ENCODE results near the gene SH3GL3.

The SH3GL3 gene

GRCh38 chr15:83503595-83504364 is 56.6 kb downstream of the SH3GL3 start:
- TF ChIP-seq POLR2A (IDR thresholded peaks at IDR 0.05; ENCODE audit: low read depth, low read length), result no peak
- FAIRE-seq (no peak), DNase-seq (ENCODE audit: insufficient read length, low spot score) (no peak)

GRCh38 chr15:83504365-83504764 is 57.2 kb downstream of the SH3GL3 start:
- TF ChIP-seq POLR2A (IDR thresholded peaks at IDR 0.05; ENCODE audit: low read depth, low read length), result no peak
- FAIRE-seq (no peak), DNase-seq (ENCODE audit: insufficient read length, low spot score) (no peak)

GRCh38 chr15:83510001-83510400 is 62.9 kb downstream of the SH3GL3 start:
- FAIRE-seq, result no peak
- TF ChIP-seq POLR2A (IDR thresholded peaks at IDR 0.05; ENCODE audit: low read depth, low read length), result no peak
- DNase-seq (ENCODE audit: insufficient read length, low spot score), result no peak

GRCh38 chr15:83512459-83512858 is 65.3 kb downstream of the SH3GL3 start:
- DNase-seq (ENCODE audit: insufficient read length, low spot score) (no peak), FAIRE-seq (no peak)
- TF ChIP-seq POLR2A (IDR thresholded peaks at IDR 0.05; ENCODE audit: low read depth, low read length), result no peak

- no peak for FAIRE-seq
- TF ChIP-seq POLR2A (IDR thresholded peaks at IDR 0.05; ENCODE audit: low read depth, low read length), result no peak
- no peak for DNase-seq (ENCODE audit: insufficient read length, low spot score)
These were observed 67.4 kb downstream of the SH3GL3 start for GRCh38 chr15:83514584-83514983.

GRCh38 chr15:83515164-83515563 is 68.0 kb downstream of the SH3GL3 start:
- FAIRE-seq, result no peak
- no peak for TF ChIP-seq POLR2A (IDR thresholded peaks at IDR 0.05; ENCODE audit: low read depth, low read length)
- no peak for DNase-seq (ENCODE audit: insufficient read length, low spot score)

GRCh38 chr15:83516935-83517334 is 69.8 kb downstream of the SH3GL3 start:
- no peak for FAIRE-seq
- no peak for TF ChIP-seq POLR2A (IDR thresholded peaks at IDR 0.05; ENCODE audit: low read depth, low read length)
- peak; percentile 13 for DNase-seq (ENCODE audit: insufficient read length, low spot score)

GRCh38 chr15:83526319-83526718 is 79.2 kb downstream of the SH3GL3 start:
- TF ChIP-seq POLR2A (IDR thresholded peaks at IDR 0.05; ENCODE audit: low read depth, low read length), result no peak
- DNase-seq (ENCODE audit: insufficient read length, low spot score) (no peak), FAIRE-seq (no peak)

- no peak for TF ChIP-seq POLR2A (IDR thresholded peaks at IDR 0.05; ENCODE audit: low read depth, low read length)
- DNase-seq (ENCODE audit: insufficient read length, low spot score), result no peak
- no peak for FAIRE-seq
These were observed 86.3 kb downstream of the SH3GL3 start for GRCh38 chr15:83533410-83533962.

- DNase-seq (ENCODE audit: insufficient read length, low spot score), result no peak
- no peak for TF ChIP-seq POLR2A (IDR thresholded peaks at IDR 0.05; ENCODE audit: low read depth, low read length)
- FAIRE-seq, result no peak
These were observed 90.5 kb downstream of the SH3GL3 start for GRCh38 chr15:83537606-83538005.

- TF ChIP-seq POLR2A (IDR thresholded peaks at IDR 0.05; ENCODE audit: low read depth, low read length), result no peak
- DNase-seq (ENCODE audit: insufficient read length, low spot score) (no peak), FAIRE-seq (no peak)
These were observed 91.5 kb downstream of the SH3GL3 start for GRCh38 chr15:83538682-83539081.

- TF ChIP-seq POLR2A (IDR thresholded peaks at IDR 0.05; ENCODE audit: low read depth, low read length), result no peak
- DNase-seq (ENCODE audit: insufficient read length, low spot score), result no peak
- FAIRE-seq, result no peak
These were observed 98.8 kb downstream of the SH3GL3 start for GRCh38 chr15:83545804-83546511.

- DNase-seq (ENCODE audit: insufficient read length, low spot score) (no peak), FAIRE-seq (no peak)
- TF ChIP-seq POLR2A (IDR thresholded peaks at IDR 0.05; ENCODE audit: low read depth, low read length), result no peak
These were observed 99.4 kb downstream of the SH3GL3 start for GRCh38 chr15:83546512-83546888.

GRCh38 chr15:83547168-83547567 is 100.0 kb downstream of the SH3GL3 start:
- no peak for TF ChIP-seq POLR2A (IDR thresholded peaks at IDR 0.05; ENCODE audit: low read depth, low read length)
- no peak for DNase-seq (ENCODE audit: insufficient read length, low spot score)
- no peak for FAIRE-seq

GRCh38 chr15:83549623-83550022 is 102.5 kb downstream of the SH3GL3 start:
- DNase-seq (ENCODE audit: insufficient read length, low spot score) (no peak), FAIRE-seq (no peak)
- TF ChIP-seq POLR2A (IDR thresholded peaks at IDR 0.05; ENCODE audit: low read depth, low read length), result no peak
